Measurements from ENCODE around the gene SARS2.
A peak's percentile ranks its signal among the peaks of the same experiment; 100 is the strongest.

SARS2 gene

DNA sequence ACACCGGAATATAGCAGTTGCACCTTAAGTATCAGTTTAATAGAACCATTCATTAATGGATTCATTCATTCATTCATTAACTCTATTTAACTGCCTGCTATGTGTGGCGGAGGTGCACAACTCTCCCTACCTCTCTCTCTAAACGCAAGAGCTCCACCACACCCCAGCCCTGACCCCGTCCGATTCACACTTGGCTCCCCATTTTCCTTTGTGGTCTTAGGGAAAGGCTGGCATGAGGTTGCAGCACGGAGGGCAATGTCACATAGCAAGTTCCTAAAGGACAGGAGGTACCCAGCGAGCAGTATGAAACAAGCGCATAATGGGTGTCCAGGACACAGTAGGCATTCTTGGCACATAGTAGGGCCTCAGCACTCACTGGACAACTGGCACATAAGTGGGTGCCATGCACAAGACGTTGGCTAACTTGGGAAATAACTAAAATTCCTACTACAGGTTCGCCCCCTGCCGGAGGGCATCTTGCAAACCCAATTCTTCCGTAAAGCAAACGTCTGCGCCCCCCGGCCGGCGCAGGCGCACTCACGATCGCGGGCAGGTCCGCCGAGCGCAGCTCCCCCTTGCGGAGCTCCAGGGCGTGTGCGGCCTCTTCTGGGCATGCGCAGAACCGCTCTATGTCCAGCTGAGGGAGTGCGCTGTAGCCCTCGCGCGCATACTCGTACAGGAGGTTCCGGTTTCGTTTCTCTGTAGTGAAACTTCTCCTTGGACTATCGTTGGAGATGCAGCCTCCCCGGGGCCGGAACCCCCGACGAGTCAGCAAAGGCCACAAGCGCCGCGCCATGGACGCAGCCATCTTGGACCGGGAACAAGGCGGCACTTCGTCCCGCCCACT lies at the start of gene SARS2:
TSS of gene SARS2 (minus strand) at position 835 of the 847 bp plus-strand sequence. CDS start at position 808, 27 bp downstream.
- TF ChIP-seq CTCF (conservative IDR thresholded peaks at IDR 0.05), result peak; percentile 100
- peak within 1 kb of the TSS; percentile 95 for H3K27ac ChIP-seq

DNA sequence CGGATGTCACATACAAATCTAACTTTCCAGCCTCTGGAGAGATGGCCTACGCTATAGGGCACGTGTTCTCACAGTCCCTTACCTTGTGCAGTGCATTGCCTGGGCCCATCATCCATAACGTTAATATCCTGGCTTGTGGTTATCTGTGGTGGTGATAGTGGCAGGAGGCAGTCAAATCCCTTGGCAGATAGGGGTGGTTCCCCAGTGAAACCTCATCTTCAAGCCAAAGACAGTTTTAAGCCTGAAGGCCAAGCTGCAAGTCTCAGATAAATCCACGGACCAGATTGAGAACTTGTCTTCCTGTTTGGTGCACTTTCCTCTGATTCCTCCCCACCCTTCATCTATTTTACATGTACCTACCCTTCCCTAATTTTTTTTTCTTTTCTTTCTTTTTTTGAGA lies 49.2 kb upstream of the SARS2 start:
- H3K27ac ChIP-seq, result no peak overlapping the region
- no peak for TF ChIP-seq CTCF (conservative IDR thresholded peaks at IDR 0.05)

DNA sequence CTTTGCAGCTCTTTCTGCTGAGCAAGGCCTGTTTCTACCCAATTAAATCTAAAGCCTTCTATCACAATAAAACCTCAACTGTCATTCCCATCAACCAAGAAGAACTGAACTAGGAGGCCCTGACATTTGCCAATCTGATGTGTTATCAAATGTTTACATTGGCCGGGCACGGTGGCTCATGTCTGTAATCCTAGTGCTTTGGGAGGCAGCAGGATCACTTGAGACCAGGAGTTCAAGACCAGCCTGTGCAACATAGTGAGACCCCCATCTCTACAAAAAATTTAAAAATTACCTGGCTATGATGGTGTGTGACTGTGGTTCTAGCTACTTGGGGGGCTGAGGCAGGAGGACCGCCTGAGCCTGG lies 47.7 kb upstream of the SARS2 start:
- no peak for TF ChIP-seq CTCF (conservative IDR thresholded peaks at IDR 0.05)
- H3K27ac ChIP-seq, result no peak overlapping the region

- no peak overlapping the region for H3K27ac ChIP-seq
- no peak for TF ChIP-seq CTCF (conservative IDR thresholded peaks at IDR 0.05)
Measured at GRCh38 chr19:38977445-38978325, 47.1 kb upstream of the SARS2 start.

- no peak for TF ChIP-seq CTCF (conservative IDR thresholded peaks at IDR 0.05)
- H3K27ac ChIP-seq, result no peak overlapping the region
Measured at GRCh38 chr19:38975861-38976271, 45.3 kb upstream of the SARS2 start.

DNA sequence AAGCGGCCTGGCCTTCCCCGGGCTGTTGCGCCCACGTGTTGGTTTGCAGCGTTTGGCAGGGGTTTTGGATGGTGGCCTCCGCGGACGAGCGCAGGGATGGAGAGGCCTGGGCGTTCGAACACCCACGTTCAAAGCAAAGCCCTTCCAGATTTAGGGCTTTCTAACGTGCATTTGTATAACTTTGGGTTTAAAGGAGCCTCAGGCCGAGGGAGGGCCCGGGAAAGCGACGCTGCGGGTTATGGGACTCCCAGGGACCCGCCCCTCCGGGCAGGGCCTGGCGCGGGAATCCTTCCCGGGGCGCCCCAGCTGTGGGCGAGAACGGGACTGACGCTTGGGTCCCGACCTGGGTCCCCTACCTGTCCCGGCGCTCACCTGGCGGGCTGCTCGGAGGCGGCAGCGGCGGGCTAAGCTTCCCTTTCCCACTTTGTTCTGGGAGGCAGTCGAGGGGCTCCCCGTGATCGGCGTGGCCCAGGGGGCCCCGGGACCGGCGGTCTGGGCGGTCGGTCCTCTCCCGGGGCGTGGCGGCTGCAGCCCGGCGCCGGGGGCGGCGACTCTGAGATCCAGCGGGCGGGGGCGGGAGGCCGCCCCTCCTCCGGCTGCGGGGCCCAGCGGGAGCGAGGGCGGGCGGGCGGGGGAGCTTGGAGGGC lies 44.8 kb upstream of the SARS2 start, which contains the start of gene FBXO17:
TSS of gene FBXO17 (minus strand) at position 529 of the 647 bp plus-strand sequence. CDS start 25,423 bp downstream, outside the sequence.
- H3K27ac ChIP-seq, result no peak within 1 kb of the TSS
- no peak for TF ChIP-seq CTCF (conservative IDR thresholded peaks at IDR 0.05)

Measured in VCaP (cell line).